HEK293 (cell line): ENCODE data around the gene CCDC187.

ENCODE experiments used
- CTCF ChIP-seq: fragments of 450-650 bp; formaldehyde crosslinking; IDR thresholded peaks from 2 replicates; pipeline ENCODE4 v1.5.1; 2016; ENCODE audit warnings: missing biosample characterization, missing genetic modification characterization
- ZBTB11 ChIP-seq: fragments of 450-650 bp; formaldehyde crosslinking; conservative IDR thresholded peaks from 2 replicates; pipeline ENCODE4 v1.5.1; 2016; ENCODE audit warnings: low read depth, missing biosample characterization, missing genetic modification characterization
- ZBTB17 ChIP-seq: fragments of 450-650 bp; formaldehyde crosslinking; IDR thresholded peaks from 2 replicates; pipeline ENCODE4 v1.5.1; 2016; ENCODE audit warnings: missing biosample characterization, missing genetic modification characterization
- ZBTB6 ChIP-seq: fragments of 450-650 bp; formaldehyde crosslinking; IDR thresholded peaks from 2 replicates; pipeline ENCODE4 v1.5.1; 2017; ENCODE audit warnings: missing biosample characterization, missing genetic modification characterization
- ZBTB8A ChIP-seq: fragments of 450-650 bp; formaldehyde crosslinking; IDR thresholded peaks from 2 replicates; pipeline ENCODE4 v1.5.1; 2016; ENCODE audit warnings: missing biosample characterization, missing genetic modification characterization
- ZFHX2 ChIP-seq: fragments of 450-650 bp; formaldehyde crosslinking; conservative IDR thresholded peaks from 2 replicates; pipeline ENCODE4 v1.5.1; 2016; ENCODE audit warnings: missing biosample characterization, missing genetic modification characterization
- ZNF324 ChIP-seq: fragments of 450-650 bp; formaldehyde crosslinking; IDR thresholded peaks from 2 replicates; pipeline ENCODE4 v1.5.1; 2016; ENCODE audit warnings: missing biosample characterization, missing genetic modification characterization
- ZXDB ChIP-seq: fragments of 450-650 bp; formaldehyde crosslinking; IDR thresholded peaks from 2 replicates; pipeline ENCODE4 v1.5.1; 2016; ENCODE audit warnings: missing biosample characterization, missing genetic modification characterization

GRCh38 chr9:136316896-136317676 is 13.2 kb upstream of the CCDC187 start:
- no peak for TF ChIP-seq ZFHX2 (tag by site-specific recombination)
- no peak for TF ChIP-seq CTCF (tag by site-specific recombination)
- TF ChIP-seq ZBTB6 (tag by site-specific recombination): no peak
- TF ChIP-seq ZBTB8A (tag by site-specific recombination): no peak
- no peak for TF ChIP-seq ZNF324
- TF ChIP-seq ZXDB (tag by site-specific recombination): no peak
- no peak for TF ChIP-seq ZBTB11 (tag by site-specific recombination)
- no peak for TF ChIP-seq ZBTB17 (tag by site-specific recombination)
